HG02571 (cell line): ENCODE measurements around the gene SOX11.

Source experiments
- ATAC-seq: cut with Tn5 transposase; IDR thresholded peaks from one replicate; pipeline ENCODE4 v1.9.1; 2021; ENCODE audit warnings: mild to moderate bottlenecking, moderate library complexity; ENCODE audit not compliant: unreplicated experiment

SOX11 gene

GRCh38 chr2:5722236-5722635 is 30.1 kb downstream of the SOX11 start:
- ATAC-seq = no peak

DNA sequence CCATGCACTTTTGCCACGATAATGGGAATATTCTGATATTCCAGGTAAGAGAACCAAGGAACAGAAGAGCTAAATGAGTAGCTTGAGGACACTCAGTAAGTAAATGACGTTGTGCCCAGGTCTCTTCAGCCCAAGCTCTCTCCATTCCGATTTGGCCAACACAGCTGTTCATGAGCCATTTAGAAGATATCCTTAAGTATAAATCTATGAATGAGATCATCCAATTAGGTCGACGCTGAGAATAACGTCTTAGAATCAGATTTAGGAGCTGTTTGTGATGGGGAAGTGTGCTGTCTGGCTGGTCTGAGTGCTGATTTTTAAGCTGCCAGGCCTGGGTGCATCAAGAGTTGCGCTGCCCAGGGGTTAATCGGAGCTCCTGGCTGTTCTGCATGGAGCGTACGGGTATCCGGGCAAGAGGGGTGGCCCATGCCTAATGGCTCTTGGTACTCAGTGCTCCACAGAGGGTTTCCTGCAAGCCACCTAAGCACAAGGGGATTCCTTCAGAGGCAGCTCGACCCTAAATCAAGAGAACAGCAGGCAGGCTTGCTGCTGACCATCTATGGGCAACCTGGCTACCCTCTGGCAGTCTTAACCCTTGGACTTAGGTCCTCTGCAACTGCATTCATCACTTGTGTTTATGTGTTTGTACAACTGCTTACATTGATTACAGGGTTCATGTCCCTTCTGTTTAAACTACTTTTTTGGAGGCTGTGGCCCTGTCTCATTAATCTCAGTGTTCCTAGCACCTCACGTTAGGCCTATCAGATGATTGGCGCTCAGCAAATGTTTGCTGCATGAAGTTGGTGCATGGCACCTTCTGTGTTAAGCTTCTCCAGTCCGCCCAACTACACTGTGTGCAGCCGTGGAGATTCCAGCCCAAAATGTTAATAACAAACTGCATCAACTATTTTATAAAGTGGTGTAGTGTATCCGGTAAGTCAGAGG is 31.9 kb downstream of the SOX11 start:
- ATAC-seq = no peak

GRCh38 chr2:5725072-5725471 is 32.9 kb downstream of the SOX11 start:
- ATAC-seq = no peak

GRCh38 chr2:5725794-5726463 is 33.7 kb downstream of the SOX11 start:
- ATAC-seq = no peak

GRCh38 chr2:5727235-5727634 is 35.1 kb downstream of the SOX11 start:
- no peak for ATAC-seq

GRCh38 chr2:5729416-5729815 is 37.2 kb downstream of the SOX11 start:
- ATAC-seq = no peak

DNA sequence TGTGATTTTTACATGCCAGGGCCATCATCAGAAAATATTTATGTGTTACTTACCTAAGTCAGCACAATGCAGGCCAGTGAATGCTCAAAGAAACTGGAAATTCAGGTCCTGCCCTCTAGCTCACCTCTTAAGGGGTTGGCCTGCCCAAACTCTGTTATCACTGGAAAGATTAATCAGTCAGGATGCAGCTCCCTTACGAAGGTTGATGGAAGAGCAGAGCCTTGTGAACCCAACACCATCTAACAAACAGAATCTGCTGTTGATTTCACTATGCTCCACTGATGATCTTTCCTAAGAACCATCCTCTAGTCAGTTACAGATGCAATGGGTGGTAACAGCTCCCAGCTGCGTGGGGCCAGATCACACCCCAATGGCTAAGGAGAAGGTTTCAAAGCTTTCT is 38.2 kb downstream of the SOX11 start:
- ATAC-seq = no peak

GRCh38 chr2:5734859-5735520 is 42.8 kb downstream of the SOX11 start:
- ATAC-seq = no peak

- no peak for ATAC-seq
These were observed 43.3 kb downstream of the SOX11 start for GRCh38 chr2:5735521-5735861.

DNA sequence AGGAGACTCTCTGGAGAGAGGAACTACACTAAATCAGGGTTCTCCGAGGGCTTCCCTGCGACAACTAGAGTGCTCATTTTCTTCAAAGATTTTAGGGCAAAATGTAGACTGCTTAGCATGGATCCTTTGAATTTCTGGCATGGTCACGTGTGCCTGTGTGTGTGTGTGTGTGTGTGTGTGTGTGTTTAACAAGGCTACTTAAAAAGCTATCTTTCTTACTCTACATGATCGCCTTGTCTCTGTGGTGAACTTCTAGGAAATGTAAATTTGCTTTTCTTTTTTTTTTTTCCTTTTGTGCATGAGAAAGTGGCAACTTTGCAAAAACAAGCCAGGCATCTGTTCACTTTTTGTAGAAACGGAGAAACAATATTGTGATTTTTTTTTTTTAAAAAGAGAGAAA is 43.9 kb downstream of the SOX11 start:
- no peak for ATAC-seq

- ATAC-seq = no peak
These were observed 44.7 kb downstream of the SOX11 start for GRCh38 chr2:5736886-5737285.

DNA sequence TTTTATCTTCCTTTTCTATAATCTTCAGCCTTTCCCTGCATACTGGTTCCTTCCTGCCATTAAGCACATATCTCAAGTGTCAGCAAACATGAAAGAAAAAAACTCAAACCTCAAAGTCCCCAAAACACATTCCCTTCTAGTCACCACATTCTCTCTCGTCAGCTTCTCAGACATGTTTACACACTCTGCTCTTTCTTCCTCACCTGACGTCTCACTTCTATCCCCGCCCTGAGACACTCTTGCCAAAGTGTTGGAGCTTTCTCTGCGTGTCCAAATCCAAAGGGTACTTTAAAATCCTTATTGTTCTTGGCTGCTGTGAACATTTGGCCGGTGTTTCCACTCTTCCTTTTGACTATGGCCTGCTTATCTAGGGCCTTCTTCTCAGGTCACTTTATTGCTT is 47.9 kb downstream of the SOX11 start:
- no peak for ATAC-seq

DNA sequence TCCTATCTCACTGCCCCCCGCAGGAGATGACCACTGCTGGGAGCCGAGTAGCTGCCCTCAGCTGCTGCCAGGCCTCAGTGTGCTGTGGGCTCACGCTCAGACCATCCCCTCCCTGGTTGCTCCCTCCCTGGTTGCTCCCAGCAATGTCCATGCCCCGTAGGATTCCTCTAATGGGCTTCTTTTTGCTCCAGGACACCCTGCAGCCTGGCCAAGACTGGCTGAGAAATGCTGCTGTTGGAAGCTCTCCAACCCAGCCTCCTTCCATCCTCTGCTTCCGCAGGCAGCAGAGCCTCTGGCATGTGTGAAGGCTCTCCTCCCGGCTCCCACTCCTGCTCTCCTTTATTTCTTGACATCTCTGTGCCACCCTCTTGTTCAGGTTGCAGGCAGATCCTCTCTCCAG is 48.6 kb downstream of the SOX11 start:
- no peak for ATAC-seq

GRCh38 chr2:5741242-5741641 is 49.1 kb downstream of the SOX11 start:
- no peak for ATAC-seq

GRCh38 chr2:5742126-5742525 is 49.9 kb downstream of the SOX11 start:
- no peak for ATAC-seq

DNA sequence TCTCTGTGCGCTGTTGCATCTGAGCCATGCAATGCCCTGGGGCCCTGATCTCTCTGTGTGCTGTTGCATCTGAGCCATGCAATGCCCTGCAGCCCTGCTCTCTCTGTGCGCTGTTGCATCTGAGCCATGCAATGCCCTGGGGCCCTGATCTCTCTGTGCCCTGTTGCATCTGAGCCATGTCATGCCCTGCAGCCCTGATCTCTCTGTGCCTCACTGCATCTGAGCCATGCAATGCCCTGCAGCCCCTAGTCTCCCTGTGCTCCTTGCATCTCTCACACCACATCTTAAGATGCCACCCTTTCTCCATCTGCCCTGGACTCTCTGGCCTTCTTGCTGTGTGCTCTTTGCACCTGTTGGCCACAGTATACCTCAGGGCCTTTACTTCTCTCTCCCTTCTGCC is 56.2 kb downstream of the SOX11 start:
- no peak for ATAC-seq

DNA sequence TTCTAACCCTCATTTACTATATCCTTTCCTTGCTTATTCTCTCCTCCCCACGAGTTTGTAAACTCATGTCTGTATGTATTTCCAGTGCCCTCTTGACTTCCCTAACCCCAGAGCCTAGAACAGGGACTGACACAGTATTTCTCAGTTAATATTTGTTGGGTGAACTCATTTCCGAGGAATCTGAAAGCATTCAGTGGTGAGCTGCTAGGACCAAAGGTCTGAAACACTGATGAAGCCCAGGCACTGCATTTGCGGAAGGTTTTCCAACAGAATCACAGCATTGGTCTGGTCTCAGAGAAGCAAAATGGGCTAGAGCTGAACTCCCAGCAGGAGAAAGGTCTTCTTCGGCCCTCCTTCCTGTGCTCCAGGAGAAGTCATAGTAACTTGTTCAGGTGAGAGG is 56.8 kb downstream of the SOX11 start:
- no peak for ATAC-seq

- ATAC-seq = no peak
These were observed 57.2 kb downstream of the SOX11 start for GRCh38 chr2:5749347-5749746.
